B cell (primary cell): Measurements from ENCODE around the gene RDH14. TPM values are rescaled to one million over a fixed set of nuclear protein-coding genes. Genes with fewer than 3 reads are reported as not detected.

Experiments used
- ATAC-seq: fragments of 200-7000 bp; cut with Tn5 transposase; one replicate; pipeline ENCODE4 v1.10.0; 2021; ENCODE audit warnings: low read depth, mild to moderate bottlenecking, moderate number of reproducible peaks, moderate library complexity
- CTCF ChIA-PET: fragments of 350-600 bp; sonication (Branson Sonifier 250); formaldehyde crosslinking; loops from one replicate; lab custom pipeline; 2021; ENCODE audit warnings: antibody characterized with exemption, inconsistent platforms; lab: Charles Lee
- POLR2A ChIA-PET: fragments of 350-600 bp; sonication (Branson Sonifier 250); formaldehyde crosslinking; loops from one replicate; lab custom pipeline; 2021; ENCODE audit warnings: antibody characterized with exemption; lab: Charles Lee
- DNase-seq: peaks from one replicate; pipeline ENCODE4 v3.0.0; 2013
- H2AFZ ChIP-seq: 2 replicates; pipeline ENCODE4 v1.6.1; 2012; ENCODE audit warnings: mild to moderate bottlenecking, low read depth, low read length; ENCODE audit not compliant: insufficient read depth, poor library complexity, severe bottlenecking
- H3K27ac ChIP-seq, 2 donors: 1 replicate in 1 of 2; 2 replicates in 1 of 2; pipeline ENCODE4 v1.5.1; 2012 to 2013; ENCODE audit warnings: low read length in 2 of 2, mild to moderate bottlenecking in 2 of 2, moderate library complexity in 1 of 2
- H3K27me3 ChIP-seq, 4 experiments: fragments of 200-600 bp in 1 of 4; sonication (generic) in 1 of 4; replicated peaks in 1 of 4; 1 replicate in 2 of 4; 2 replicates in 2 of 4; pipeline versions ENCODE4 v1.6.1 to v1.7.0; 2013 to 2016; ENCODE audit warnings: low read length in 3 of 4, mild to moderate bottlenecking in 2 of 4, mixed read lengths in 1 of 4, moderate library complexity in 1 of 4; ENCODE audit not compliant: insufficient read depth in 4 of 4, control insufficient read depth in 3 of 4; ENCODE audit errors: control extremely low read depth in 1 of 4
- H3K36me3 ChIP-seq, 2 experiments: replicated peaks in 1 of 2; 1 replicate in 1 of 2; 2 replicates in 1 of 2; pipeline versions ENCODE4 v1.6.1 to v1.7.1; 2013; ENCODE audit warnings: low read length in 1 of 2; ENCODE audit not compliant: insufficient read depth in 2 of 2, control insufficient read depth in 1 of 2; ENCODE audit errors: control extremely low read depth in 1 of 2, extremely low read depth in 1 of 2
- H3K4me1 ChIP-seq, 2 donors: fragments of 200-600 bp in 1 of 2; sonication (generic) in 1 of 2; 1 replicate in 1 of 2; 2 replicates in 1 of 2; pipeline versions ENCODE4 v1.5.1 to v1.6.1; 2013 to 2017; ENCODE audit warnings: low read length in 2 of 2; ENCODE audit not compliant: control insufficient read depth in 2 of 2, insufficient read depth in 2 of 2
- H3K4me2 ChIP-seq: replicated peaks from 2 replicates; pipeline ENCODE3; 2012; ENCODE audit warnings: mild to moderate bottlenecking, low read depth, low read length; ENCODE audit not compliant: poor library complexity, severe bottlenecking
- H3K4me3 ChIP-seq, 5 experiments: fragments of 200-600 bp in 1 of 5; sonication (generic) in 1 of 5; 1 replicate in 3 of 5; 2 replicates in 2 of 5; pipeline versions ENCODE4 v1.5.1 to v1.7.0; 2011 to 2016; ENCODE audit warnings: low read length in 4 of 5, mild to moderate bottlenecking in 4 of 5, low read depth in 2 of 5, control low read depth in 1 of 5, moderate library complexity in 1 of 5; ENCODE audit not compliant: insufficient read depth in 1 of 5; ENCODE audit errors: control extremely low read depth in 1 of 5, extremely low read depth in 1 of 5
- H3K79me2 ChIP-seq: fragments of 200-600 bp; sonication (generic); one replicate; pipeline ENCODE4 v1.6.0; 2016; ENCODE audit warnings: low read length; ENCODE audit not compliant: control insufficient read depth, insufficient read depth
- H3K9ac ChIP-seq: fragments of 200-600 bp; sonication (generic); 2 replicates; pipeline ENCODE4 v1.6.1; 2017; ENCODE audit warnings: mild to moderate bottlenecking, low read length, moderate library complexity
- H3K9me3 ChIP-seq, 3 donors: one replicate each; pipeline versions ENCODE4 v1.6.1 to v1.7.1; 2013; ENCODE audit warnings: low read length in 2 of 3; ENCODE audit not compliant: control insufficient read depth in 2 of 3, insufficient read depth in 1 of 3; ENCODE audit errors: control extremely low read depth in 1 of 3
- H4K20me1 ChIP-seq: 2 replicates; pipeline ENCODE4 v1.6.0; 2012; ENCODE audit warnings: mild to moderate bottlenecking, low read length; ENCODE audit not compliant: insufficient read depth, control insufficient read depth, poor library complexity, severe bottlenecking
- H3K27ac Mint-ChIP-seq: one replicate; pipeline ENCODE4 v1.8.0; 2021; ENCODE audit warnings: mixed read lengths
- H3K27me3 Mint-ChIP-seq: one replicate; pipeline ENCODE4 v1.8.0; 2021; ENCODE audit warnings: mixed read lengths
- H3K4me1 Mint-ChIP-seq: one replicate; pipeline ENCODE4 v1.8.0; 2021; ENCODE audit warnings: mixed read lengths
- H3K4me3 Mint-ChIP-seq: one replicate; pipeline ENCODE4 v1.8.0; 2021; ENCODE audit warnings: mixed read lengths
- H3K9me3 Mint-ChIP-seq: one replicate; pipeline ENCODE4 v1.8.0; 2022; ENCODE audit warnings: mixed read lengths; ENCODE audit not compliant: insufficient read depth
- EZH2 ChIP-seq: IDR thresholded peaks from 2 replicates; pipeline ENCODE4 v1.6.1; 2012; ENCODE audit warnings: borderline replicate concordance, low read depth, mild to moderate bottlenecking, moderate library complexity, low read length; ENCODE audit not compliant: insufficient read depth, poor library complexity, severe bottlenecking
- WGBS: methylation state at CpG from one replicate; pipeline ENCODE4 v1.1.5; 2013; ENCODE audit warnings: missing lambda C conversion rate; ENCODE audit not compliant: insufficient coverage; 5-methylcytosine and 5-hydroxymethylcytosine counted together
- intact Hi-C: fragments of 100-400 bp; cut with micrococcal nuclease; formaldehyde crosslinking; loops from one replicate; pipeline ENCODE4 v1.10.0; 2022
- polyA plus RNA-seq: library from polyadenylated mRNA; depleted of rRNA; stranded (reverse); fragments of >200 nt; gene quantifications from 2 replicates; pipeline ENCODE4 v1.2.3, GENCODE V29; 2012
- small RNA-seq: library from RNA; depleted of rRNA; stranded (forward); fragments of <200 nt; gene quantifications from one replicate; pipeline ENCODE3, GENCODE V24; 2012; ENCODE audit warnings: low replicate concordance, low read depth; ENCODE audit not compliant: insufficient read length
- total RNA-seq, 2 donors: library from RNA; stranded (reverse); fragments of 120-200 nt in 1 of 2; gene quantifications; 1 replicate in 1 of 2; 2 replicates in 1 of 2; pipeline versions ENCODE4 v1.2.3 to v1.2.4, GENCODE V29; 2013 to 2022
- TF ChIP-seq, protein P1 (sequence below): fragments of 200-600 bp; IDR thresholded peaks from one replicate; pipeline ENCODE4 v1.8.0; 2022; ENCODE audit warnings: antibody characterized with exemption, mild to moderate bottlenecking

The RDH14 gene
- total and polyA plus RNA-seq, 2 donors (not counting 1 experiment from before 2014, with no cell fraction given), result 9.6 to 18.5 TPM

DNA sequence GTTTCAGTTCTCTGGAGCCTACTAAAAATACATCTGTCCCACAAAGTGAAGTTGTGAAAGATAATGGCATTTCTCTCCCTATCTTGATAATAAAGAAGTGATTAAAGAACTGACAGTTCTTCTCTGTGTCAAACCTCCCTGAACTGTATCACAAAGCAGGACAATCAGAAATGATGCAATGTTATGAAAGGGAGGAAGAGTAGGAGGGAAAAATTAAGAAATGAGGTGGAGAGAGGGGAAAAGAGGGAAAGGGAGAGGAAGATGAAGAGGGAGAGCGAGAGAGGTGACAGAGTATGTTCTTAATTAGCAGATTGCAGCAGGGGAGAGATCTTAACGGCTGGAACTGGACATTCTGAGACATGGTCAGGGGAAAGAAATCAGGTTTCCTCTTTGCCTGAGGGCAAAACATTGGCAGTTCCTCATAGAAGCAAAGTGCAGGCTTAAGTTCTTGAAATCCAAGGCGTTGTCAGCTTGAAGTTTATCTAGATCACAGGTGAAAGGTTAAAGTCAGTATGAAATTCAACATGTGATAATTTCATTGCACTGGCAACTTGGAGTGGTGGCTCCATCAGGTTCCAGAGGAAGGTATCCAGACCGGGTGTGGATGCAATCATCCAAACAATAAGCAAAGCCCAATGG lies 54.6 kb downstream of the RDH14 start:
- intact Hi-C loops, result no loop called here
- no peak overlapping the region for H3K4me2 ChIP-seq
- no peaks in the 10 kb centered on the region for H3K4me1 ChIP-seq
- Mint-ChIP-seq H3K27ac (no peak overlapping the region), H3K27me3 (peaks cover 11% of the 10 kb centered on the region), H3K9me3 (no peaks in the 10 kb centered on the region), H3K4me1 (peaks cover 5% of the 10 kb centered on the region), H3K4me3 (no peak overlapping the region)
- peaks cover 0 to 4% (median 0%) of the 10 kb centered on the region in 4 experiments for H3K27me3 ChIP-seq
- H3K4me3 ChIP-seq, result no peak overlapping the region
- ATAC-seq, result no peak
- no peaks in the 10 kb centered on the region for H3K36me3 ChIP-seq
- H3K9me3 ChIP-seq, result no peaks in the 10 kb centered on the region
- H4K20me1 ChIP-seq, result no peaks in the 10 kb centered on the region
- ChIA-PET POLR2A (no interaction called here), CTCF (interaction anchor here (1.5 kb wide), 1 partner anchor 15 kb away, joined by 7 read pairs; no protein-coding TSS in a partner anchor)
- no peak overlapping the region for H2AFZ ChIP-seq
- H3K27ac ChIP-seq, result no peak overlapping the region
- WGBS, result 71% methylated on average over 3 of the region's 4 CpGs
- H3K9ac ChIP-seq, result no peak overlapping the region
- TF ChIP-seq, protein P1, sequence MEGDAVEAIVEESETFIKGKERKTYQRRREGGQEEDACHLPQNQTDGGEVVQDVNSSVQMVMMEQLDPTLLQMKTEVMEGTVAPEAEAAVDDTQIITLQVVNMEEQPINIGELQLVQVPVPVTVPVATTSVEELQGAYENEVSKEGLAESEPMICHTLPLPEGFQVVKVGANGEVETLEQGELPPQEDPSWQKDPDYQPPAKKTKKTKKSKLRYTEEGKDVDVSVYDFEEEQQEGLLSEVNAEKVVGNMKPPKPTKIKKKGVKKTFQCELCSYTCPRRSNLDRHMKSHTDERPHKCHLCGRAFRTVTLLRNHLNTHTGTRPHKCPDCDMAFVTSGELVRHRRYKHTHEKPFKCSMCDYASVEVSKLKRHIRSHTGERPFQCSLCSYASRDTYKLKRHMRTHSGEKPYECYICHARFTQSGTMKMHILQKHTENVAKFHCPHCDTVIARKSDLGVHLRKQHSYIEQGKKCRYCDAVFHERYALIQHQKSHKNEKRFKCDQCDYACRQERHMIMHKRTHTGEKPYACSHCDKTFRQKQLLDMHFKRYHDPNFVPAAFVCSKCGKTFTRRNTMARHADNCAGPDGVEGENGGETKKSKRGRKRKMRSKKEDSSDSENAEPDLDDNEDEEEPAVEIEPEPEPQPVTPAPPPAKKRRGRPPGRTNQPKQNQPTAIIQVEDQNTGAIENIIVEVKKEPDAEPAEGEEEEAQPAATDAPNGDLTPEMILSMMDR, result no peak
- no peak for TF ChIP-seq EZH2
- no peak for DNase-seq
- H3K79me2 ChIP-seq, result no peaks in the 10 kb centered on the region

Small RNA genes within 50 kb of the gene (small RNA-seq; reads per million reads assigned to genes)
- not detected for gene RNU6-1215P

Other genes starting within 250 kb of the RDH14 start
- not detected in 2 replicates for gene NT5C1B, start 28.9 kb upstream of the RDH14 start, total RNA-seq
- gene NT5C1B, start 28.9 kb upstream of the RDH14 start, polyA plus RNA-seq, result not detected in 2 replicates